ENCODE data around the gene SPINK13.
"Not testable (repeated sequence)": the region's sequence is repeated elsewhere in the genome, so short reads cannot be mapped to it uniquely, and the experiment has no call there.

The SPINK13 gene

DNA sequence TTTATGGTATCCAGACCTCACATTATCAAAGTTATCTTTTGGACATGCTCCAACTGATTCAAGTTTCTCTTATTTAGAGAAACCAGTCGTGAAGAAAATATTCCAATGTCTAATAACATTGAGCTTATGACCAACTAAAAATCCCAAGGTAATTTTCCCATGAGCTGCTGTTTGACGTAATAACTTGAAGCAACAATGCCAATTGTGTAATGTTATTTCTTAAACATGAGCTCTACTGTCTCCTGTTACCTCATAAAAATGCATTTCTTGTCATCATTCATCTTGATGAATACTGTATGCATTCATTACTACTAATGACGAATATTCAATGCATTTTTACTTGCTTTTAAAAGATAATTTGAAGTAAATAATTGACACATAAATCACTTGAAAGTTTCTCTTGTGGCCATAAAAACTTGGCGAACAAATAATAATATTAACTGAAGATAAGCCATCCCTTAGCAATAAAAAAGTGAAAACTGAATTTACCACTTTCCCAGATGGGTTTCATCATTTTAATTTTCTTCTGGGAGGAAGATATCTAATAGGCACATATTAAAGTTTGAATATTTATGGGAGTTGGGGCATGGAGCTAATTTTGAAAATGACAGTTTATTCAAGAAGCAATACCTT is 30.7 kb upstream of the SPINK13 start:
- TF ChIP-seq, protein P1, sequence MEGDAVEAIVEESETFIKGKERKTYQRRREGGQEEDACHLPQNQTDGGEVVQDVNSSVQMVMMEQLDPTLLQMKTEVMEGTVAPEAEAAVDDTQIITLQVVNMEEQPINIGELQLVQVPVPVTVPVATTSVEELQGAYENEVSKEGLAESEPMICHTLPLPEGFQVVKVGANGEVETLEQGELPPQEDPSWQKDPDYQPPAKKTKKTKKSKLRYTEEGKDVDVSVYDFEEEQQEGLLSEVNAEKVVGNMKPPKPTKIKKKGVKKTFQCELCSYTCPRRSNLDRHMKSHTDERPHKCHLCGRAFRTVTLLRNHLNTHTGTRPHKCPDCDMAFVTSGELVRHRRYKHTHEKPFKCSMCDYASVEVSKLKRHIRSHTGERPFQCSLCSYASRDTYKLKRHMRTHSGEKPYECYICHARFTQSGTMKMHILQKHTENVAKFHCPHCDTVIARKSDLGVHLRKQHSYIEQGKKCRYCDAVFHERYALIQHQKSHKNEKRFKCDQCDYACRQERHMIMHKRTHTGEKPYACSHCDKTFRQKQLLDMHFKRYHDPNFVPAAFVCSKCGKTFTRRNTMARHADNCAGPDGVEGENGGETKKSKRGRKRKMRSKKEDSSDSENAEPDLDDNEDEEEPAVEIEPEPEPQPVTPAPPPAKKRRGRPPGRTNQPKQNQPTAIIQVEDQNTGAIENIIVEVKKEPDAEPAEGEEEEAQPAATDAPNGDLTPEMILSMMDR (IDR thresholded peaks at IDR 0.05; ENCODE audit: low read depth, low read length) = no peak
- H3K4me3 ChIP-seq (replicated peaks in 1 of 2; ENCODE audit: low read depth in 2 of 2, low read length in 2 of 2) = no peak overlapping the region
- no peak for DNase-seq (ENCODE audit: low read depth in 2 of 2)

GRCh38 chr5:148238418-148238794 is 30.2 kb upstream of the SPINK13 start, which contains the start of gene MARCOL:
TSS of gene MARCOL (plus strand) at chr5:148238525. CDS start at chr5:148238598, 73 bp downstream.
- DNase-seq (ENCODE audit: low read depth in 2 of 2) = no peak
- H3K4me3 ChIP-seq (replicated peaks in 1 of 2; ENCODE audit: low read depth in 2 of 2, low read length in 2 of 2) = no peak within 1 kb of the TSS
- TF ChIP-seq, protein P1 (IDR thresholded peaks at IDR 0.05; ENCODE audit: low read depth, low read length) = no peak

DNA sequence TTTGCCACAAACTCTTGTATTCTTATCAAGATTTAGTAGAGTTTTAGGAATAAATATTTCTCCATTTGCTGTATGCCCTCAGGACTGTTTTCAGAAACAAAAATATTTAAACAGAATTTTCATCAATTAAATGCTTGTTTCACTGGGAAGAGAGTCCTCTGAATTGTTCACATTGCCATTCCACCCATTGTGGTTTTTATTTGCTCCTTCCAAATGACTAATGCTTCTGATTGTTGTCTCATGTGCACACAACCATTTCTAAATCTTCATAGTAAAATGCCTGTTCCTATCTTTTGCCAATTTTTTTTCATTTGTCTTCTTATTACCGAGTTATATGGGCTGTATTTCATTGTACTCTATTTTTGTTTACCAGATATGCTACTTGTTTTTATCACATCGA is 19.7 kb upstream of the SPINK13 start:
- TF ChIP-seq, protein P1 (IDR thresholded peaks at IDR 0.05; ENCODE audit: low read depth, low read length) = no peak
- DNase-seq (ENCODE audit: low read depth in 2 of 2) = no peak
- H3K4me3 ChIP-seq (replicated peaks in 1 of 2; ENCODE audit: low read depth in 2 of 2, low read length in 2 of 2) = no peak overlapping the region

- DNase-seq (ENCODE audit: low read depth in 2 of 2) = no peak
- H3K4me3 ChIP-seq (replicated peaks in 1 of 2; ENCODE audit: low read depth in 2 of 2, low read length in 2 of 2) = no peak overlapping the region
- TF ChIP-seq, protein P1 (IDR thresholded peaks at IDR 0.05; ENCODE audit: low read depth, low read length) = no peak
Measured at GRCh38 chr5:148255456-148255855, 13.1 kb upstream of the SPINK13 start.

GRCh38 chr5:148259288-148259687 is 9.3 kb upstream of the SPINK13 start:
- no peak overlapping the region for H3K4me3 ChIP-seq (replicated peaks in 1 of 2; ENCODE audit: low read depth in 2 of 2, low read length in 2 of 2)
- TF ChIP-seq, protein P1 (IDR thresholded peaks at IDR 0.05; ENCODE audit: low read depth, low read length) = no peak
- DNase-seq (ENCODE audit: low read depth in 2 of 2) = no peak

GRCh38 chr5:148261221-148261620 is 7.4 kb upstream of the SPINK13 start:
- DNase-seq (ENCODE audit: low read depth in 2 of 2) = no peak
- TF ChIP-seq, protein P1 (IDR thresholded peaks at IDR 0.05; ENCODE audit: low read depth, low read length) = no peak
- H3K4me3 ChIP-seq (replicated peaks in 1 of 2; ENCODE audit: low read depth in 2 of 2, low read length in 2 of 2) = no peak overlapping the region

DNA sequence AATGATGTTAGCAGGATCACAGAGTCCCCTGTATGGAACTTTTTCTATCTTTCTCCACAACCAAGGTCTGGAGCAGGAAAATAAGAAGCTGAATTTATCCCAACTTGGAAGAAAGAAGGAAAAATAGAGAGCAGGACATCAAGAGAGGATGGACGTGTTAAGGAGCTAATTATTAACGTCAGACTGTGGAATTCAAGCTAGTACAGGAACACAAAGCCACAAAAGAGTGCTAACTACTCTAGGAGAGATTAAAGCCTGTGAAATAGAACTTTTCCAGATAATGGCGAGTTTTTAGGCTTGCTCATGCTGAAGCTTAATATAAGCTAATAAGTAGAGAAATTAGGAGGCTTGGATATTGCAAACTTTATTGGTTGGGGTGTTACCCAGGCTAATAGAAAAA is 632 bp upstream of the SPINK13 start:
- H3K4me3 ChIP-seq (replicated peaks in 1 of 2; ENCODE audit: low read depth in 2 of 2, low read length in 2 of 2) = no peak overlapping the region
- no peak for DNase-seq (ENCODE audit: low read depth in 2 of 2)
- TF ChIP-seq, protein P1 (IDR thresholded peaks at IDR 0.05; ENCODE audit: low read depth, low read length) = no peak

DNA sequence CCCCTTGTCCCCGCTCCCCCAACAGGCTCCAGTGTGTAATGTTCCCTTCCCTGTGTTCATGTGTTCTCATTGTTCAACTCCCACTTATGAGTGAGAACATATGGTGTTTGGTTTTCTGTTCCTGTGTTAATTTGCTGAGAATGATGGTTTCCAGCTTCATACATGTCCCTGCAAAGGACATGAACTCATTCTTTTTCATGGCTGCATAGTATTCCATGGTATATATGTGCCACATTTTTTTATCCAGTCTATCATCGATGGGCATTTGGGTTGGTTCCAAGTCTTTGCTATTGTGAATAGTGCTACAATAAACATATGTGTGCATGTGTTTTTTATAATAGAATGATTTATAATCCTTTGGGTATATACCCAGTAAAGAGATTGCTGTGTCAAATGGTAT is 6.5 kb downstream of the SPINK13 start:
- not testable (repeated sequence) for DNase-seq (ENCODE audit: low read depth in 2 of 2); H3K4me3 ChIP-seq (replicated peaks in 1 of 2; ENCODE audit: low read depth in 2 of 2, low read length in 2 of 2)

- not testable (repeated sequence) for DNase-seq (ENCODE audit: low read depth in 2 of 2)
Measured at GRCh38 chr5:148280893-148281292, 12.3 kb downstream of the SPINK13 start.

GRCh38 chr5:148281336-148281735 is 12.7 kb downstream of the SPINK13 start:
- not testable (repeated sequence) for DNase-seq (ENCODE audit: low read depth in 2 of 2); H3K4me3 ChIP-seq (replicated peaks in 1 of 2; ENCODE audit: low read depth in 2 of 2, low read length in 2 of 2)

More at GRCh38 chr5:148280893-148281292, 12.3 kb downstream of the SPINK13 start:
- H3K4me3 ChIP-seq (replicated peaks in 1 of 2; ENCODE audit: low read depth in 2 of 2, low read length in 2 of 2) = not testable (repeated sequence)

All from cardiac fibroblast (primary cell).